ENCODE data around the gene CAMTA1.

DNA sequence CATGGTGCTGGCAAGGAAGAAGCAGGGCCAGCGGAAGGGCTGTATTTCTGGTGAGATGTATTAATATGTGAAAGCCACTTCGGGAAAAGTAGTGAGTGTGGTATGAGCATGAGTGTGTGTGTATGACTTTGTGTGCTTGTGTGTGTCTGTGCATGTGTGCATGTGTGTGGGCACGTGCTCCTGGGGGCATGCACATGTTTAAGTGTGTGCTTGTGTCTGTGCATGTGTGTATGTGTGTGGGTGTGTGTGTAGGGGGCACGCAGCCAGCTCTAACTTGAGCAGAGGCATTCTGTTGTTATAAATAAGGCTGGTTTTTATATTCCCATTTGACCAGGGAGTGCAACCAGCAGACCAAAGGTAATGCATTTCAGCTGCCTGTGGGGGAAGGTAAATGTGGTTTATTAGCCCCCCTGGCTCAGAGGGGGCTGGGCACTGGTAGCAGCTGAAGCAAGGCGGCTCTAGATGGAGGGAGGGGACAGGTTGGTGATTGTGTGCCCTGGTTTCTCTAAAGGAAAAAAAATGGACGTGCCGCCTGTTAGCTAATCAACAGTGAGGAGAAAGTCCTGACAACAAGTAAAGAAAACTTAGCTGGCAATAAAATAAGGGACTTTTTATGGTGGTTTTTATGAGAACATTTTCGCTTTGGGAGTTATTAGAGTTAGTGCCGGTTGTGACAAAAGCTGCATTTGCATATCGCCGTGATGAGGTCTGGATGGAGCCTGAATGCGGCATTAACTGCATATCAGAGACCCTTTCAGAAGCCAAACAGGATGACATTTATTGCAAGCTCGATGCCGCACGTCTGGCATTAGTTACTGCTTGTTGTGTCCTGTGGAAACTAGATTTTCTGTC is 180.1 kb downstream of the CAMTA1 start:
- TF ChIP-seq, protein P1, sequence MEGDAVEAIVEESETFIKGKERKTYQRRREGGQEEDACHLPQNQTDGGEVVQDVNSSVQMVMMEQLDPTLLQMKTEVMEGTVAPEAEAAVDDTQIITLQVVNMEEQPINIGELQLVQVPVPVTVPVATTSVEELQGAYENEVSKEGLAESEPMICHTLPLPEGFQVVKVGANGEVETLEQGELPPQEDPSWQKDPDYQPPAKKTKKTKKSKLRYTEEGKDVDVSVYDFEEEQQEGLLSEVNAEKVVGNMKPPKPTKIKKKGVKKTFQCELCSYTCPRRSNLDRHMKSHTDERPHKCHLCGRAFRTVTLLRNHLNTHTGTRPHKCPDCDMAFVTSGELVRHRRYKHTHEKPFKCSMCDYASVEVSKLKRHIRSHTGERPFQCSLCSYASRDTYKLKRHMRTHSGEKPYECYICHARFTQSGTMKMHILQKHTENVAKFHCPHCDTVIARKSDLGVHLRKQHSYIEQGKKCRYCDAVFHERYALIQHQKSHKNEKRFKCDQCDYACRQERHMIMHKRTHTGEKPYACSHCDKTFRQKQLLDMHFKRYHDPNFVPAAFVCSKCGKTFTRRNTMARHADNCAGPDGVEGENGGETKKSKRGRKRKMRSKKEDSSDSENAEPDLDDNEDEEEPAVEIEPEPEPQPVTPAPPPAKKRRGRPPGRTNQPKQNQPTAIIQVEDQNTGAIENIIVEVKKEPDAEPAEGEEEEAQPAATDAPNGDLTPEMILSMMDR (IDR thresholded peaks at IDR 0.05) = no peak
- TF ChIP-seq POLR2AphosphoS5 (IDR thresholded peaks at IDR 0.05; ENCODE audit: insufficient read depth in 1 of 2, low read depth in 1 of 2) = no peak
